Measurements from ENCODE around the gene KIAA1586. TPM values are rescaled to one million over a fixed set of nuclear protein-coding genes. Genes with fewer than 3 reads are reported as not detected.

The KIAA1586 gene
- total and polyA plus RNA-seq, 2 of the 13 experiments (the other 11 are each of a cell fraction or from before 2014, with no cell fraction given): 5.5 to 16.9 TPM

- TF ChIP-seq PRDM15 (CRISPR knock-in tag; IDR thresholded peaks at IDR 0.05): no peak
- no peak for TF ChIP-seq ADNP (CRISPR knock-in tag; IDR thresholded peaks at IDR 0.05)
- no peak for TF ChIP-seq THYN1 (CRISPR knock-in tag; IDR thresholded peaks at IDR 0.05; ENCODE audit: borderline replicate concordance, low read depth)
Measured at GRCh38 chr6:57024321-57024720, 22.2 kb upstream of the KIAA1586 start (continued).

GRCh38 chr6:57024775-57025174 lies 21.7 kb upstream of the KIAA1586 start:
- FAIRE-seq (no peak), ATAC-seq (no peak), DNase-seq (ENCODE audit: low spot score) (no peak)
- Histone ChIP-seq H3K27me3 (ENCODE audit: control insufficient read depth in 1 of 2, insufficient read depth in 2 of 2, low read length in 2 of 2) (no peaks in the 10 kb centered on the region), H3K79me2 (ENCODE audit: insufficient read depth, low read length) (no peaks in the 10 kb centered on the region), H2AFZ (ENCODE audit: low read length) (no peak overlapping the region), H3K9ac (ENCODE audit: insufficient read depth, low read depth, low read length) (no peak overlapping the region), H3K9me3 (ENCODE audit: low read length) (peaks cover 8% of the 10 kb centered on the region), H4K20me1 (ENCODE audit: insufficient read depth, low read length) (no peaks in the 10 kb centered on the region), H3K4me1 (ENCODE audit: insufficient read depth, low read length) (0 out of 2 replicates have a peak, but pooled peaks cover 5% of the 10 kb centered on the region), H3K4me2 (ENCODE audit: low read depth, low read length) (no peak overlapping the region), H3K36me3 (replicated peaks in 1 of 2; ENCODE audit: control insufficient read depth in 1 of 2, insufficient read depth in 2 of 2, low read length in 2 of 2) (no peaks in the 10 kb centered on the region), H3K4me3 (replicated peaks in 1 of 3; ENCODE audit: insufficient read depth in 1 of 3, low read depth in 2 of 3, low read length in 3 of 3) (no peak overlapping the region), H3K27ac (ENCODE audit: extremely low read length, insufficient read depth, low read length) (no peak overlapping the region)
- 2% methylated on average over 1 of the region's 1 CpG for WGBS (ENCODE audit: low lambda C conversion rate)
- in situ Hi-C loops (cut with HindIII; ENCODE audit: extremely low pct_ligation_motif_present, low pct_unique_long_range_greater_than_20kb): loop anchor here (25.0 kb wide), 1 partner anchor 288 kb away; the partner anchor contains the start of gene PRIM2
- no TSS peak for BruUV-seq (replicated peaks)
- peak; percentile 97 for TF ChIP-seq ZNF160 (CRISPR knock-in tag; IDR thresholded peaks at IDR 0.05)
- no peak for TF ChIP-seq MLLT10 (CRISPR knock-in tag; IDR thresholded peaks at IDR 0.05)
- POLR2A ChIA-PET: no interaction called here
- intact Hi-C loops (cut with micrococcal nuclease; ENCODE audit: unreplicated experiment): loop anchor here (10.0 kb wide), 1 partner anchor 290 kb away; the partner anchor contains the start of gene PRIM2
- CTCF ChIA-PET (ENCODE audit: low intra/inter-chr PET ratio, low total read pairs): interaction anchor here (1.2 kb wide), 1 partner anchor 120 kb away, joined by 3 read pairs; no protein-coding TSS in a partner anchor
